NT2/D1 (cell line): ENCODE data around the gene ACO1.
A peak's percentile ranks its signal among the peaks of the same experiment; 100 is the strongest.

Source experiments
- DNase-seq: peaks from one replicate; pipeline ENCODE4 v3.0.0-alpha.2; 2011; ENCODE audit warnings: low read depth, low spot score
- H3K27me3 ChIP-seq: 2 replicates; pipeline ENCODE4 v1.6.0; 2011; ENCODE audit warnings: mild to moderate bottlenecking; ENCODE audit not compliant: insufficient read length, insufficient read depth
- H3K36me3 ChIP-seq: 2 replicates; pipeline ENCODE4 v1.6.1; 2011; ENCODE audit warnings: mild to moderate bottlenecking, low read length, mixed read lengths; ENCODE audit not compliant: insufficient read depth, insufficient read length
- H3K4me1 ChIP-seq: 2 replicates; pipeline ENCODE4 v1.5.1; 2011; ENCODE audit not compliant: insufficient read depth, insufficient read length
- H3K4me3 ChIP-seq: 2 replicates; pipeline ENCODE4 v1.5.1; 2011; ENCODE audit warnings: low read depth; ENCODE audit not compliant: insufficient read length
- H3K9ac ChIP-seq: 2 replicates; pipeline ENCODE4 v1.6.0; 2011; ENCODE audit warnings: low read depth; ENCODE audit not compliant: insufficient read length
- H3K9me3 ChIP-seq: 2 replicates; pipeline ENCODE4 v1.5.1; 2011; ENCODE audit warnings: mild to moderate bottlenecking, low read length; ENCODE audit not compliant: insufficient read depth
- SUZ12 ChIP-seq: IDR thresholded peaks from 2 replicates; pipeline ENCODE4 v1.6.1; 2011; ENCODE audit not compliant: insufficient read length, insufficient read depth; ENCODE audit errors: extremely low read depth
- YY1 ChIP-seq: IDR thresholded peaks from 2 replicates; pipeline ENCODE4 v1.6.1; 2011; ENCODE audit not compliant: insufficient read length, insufficient read depth
- ZNF274 ChIP-seq: IDR thresholded peaks from 2 replicates; pipeline ENCODE4 v1.6.1; 2011; ENCODE audit warnings: mild to moderate bottlenecking, low read depth, low read length

Gene ACO1

DNA sequence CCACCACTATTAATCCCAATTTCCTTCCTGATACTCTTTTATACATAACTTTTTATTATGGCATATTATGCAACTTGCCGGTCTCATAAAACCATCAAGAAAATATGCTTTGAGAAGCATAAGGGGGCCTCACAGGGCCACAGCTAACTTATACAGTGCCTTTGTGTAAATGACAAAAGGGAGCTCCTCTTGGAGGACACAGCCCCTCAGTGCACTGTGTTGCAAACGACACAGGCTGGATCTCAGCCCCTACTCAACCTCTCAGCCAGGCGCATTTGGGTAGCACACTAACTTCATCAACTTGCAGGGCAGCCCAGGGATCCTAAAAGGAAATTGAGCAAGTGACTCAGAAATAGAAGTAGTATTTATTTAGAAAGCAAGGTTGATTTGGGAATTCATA lies 106.2 kb downstream of the ACO1 start:
- Histone ChIP-seq H3K4me1 (no peaks in the 10 kb centered on the region), H3K27me3 (no peaks in the 10 kb centered on the region), H3K9me3 (no peaks in the 10 kb centered on the region), H3K9ac (no peak overlapping the region), H3K4me3 (no peak overlapping the region), H3K36me3 (peaks cover 19% of the 10 kb centered on the region)
- TF ChIP-seq YY1 (no peak), SUZ12 (no peak), ZNF274 (no peak)
- peak; percentile 22 for DNase-seq

DNA sequence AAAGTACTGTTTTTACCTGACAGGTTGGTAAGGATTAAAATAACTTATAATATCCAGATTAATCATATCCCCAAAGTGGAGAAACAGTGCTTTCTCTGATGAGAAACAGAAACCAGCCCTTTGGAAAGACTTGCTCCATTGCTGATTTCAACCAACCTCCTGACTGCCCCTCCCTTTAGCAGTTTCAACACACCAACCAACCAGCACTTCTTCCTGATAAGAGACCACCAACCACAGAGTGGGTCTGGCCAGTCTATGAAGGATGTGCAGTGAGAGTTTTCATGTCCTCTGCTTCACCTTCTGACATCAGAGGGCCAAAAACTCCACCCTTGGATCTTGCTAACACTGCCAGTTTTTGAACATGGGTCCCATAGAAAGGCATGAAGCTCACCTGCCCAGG lies 113.5 kb downstream of the ACO1 start:
- Histone ChIP-seq H3K4me3 (no peak overlapping the region), H3K9me3 (no peaks in the 10 kb centered on the region), H3K27me3 (no peaks in the 10 kb centered on the region), H3K9ac (no peak overlapping the region), H3K4me1 (no peaks in the 10 kb centered on the region), H3K36me3 (peaks cover 7% of the 10 kb centered on the region)
- DNase-seq, result no peak
- TF ChIP-seq YY1, result no peak
- no peak for TF ChIP-seq SUZ12
- no peak for TF ChIP-seq ZNF274

GRCh38 chr9:32500768-32501167 lies 116.3 kb downstream of the ACO1 start:
- Histone ChIP-seq H3K4me3 (no peak overlapping the region), H3K4me1 (no peaks in the 10 kb centered on the region), H3K9me3 (no peaks in the 10 kb centered on the region), H3K27me3 (no peaks in the 10 kb centered on the region), H3K36me3 (peaks cover 5% of the 10 kb centered on the region), H3K9ac (no peak overlapping the region)
- no peak for DNase-seq
- TF ChIP-seq YY1, result no peak

- Histone ChIP-seq H3K4me3 (no peak overlapping the region), H3K9ac (no peak overlapping the region), H3K27me3 (no peaks in the 10 kb centered on the region), H3K4me1 (no peaks in the 10 kb centered on the region), H3K9me3 (no peaks in the 10 kb centered on the region), H3K36me3 (peaks cover 5% of the 10 kb centered on the region)
- no peak for DNase-seq
- TF ChIP-seq ZNF274 (no peak), YY1 (no peak), SUZ12 (no peak)
These were observed 117.4 kb downstream of the ACO1 start for GRCh38 chr9:32501868-32502267.

DNA sequence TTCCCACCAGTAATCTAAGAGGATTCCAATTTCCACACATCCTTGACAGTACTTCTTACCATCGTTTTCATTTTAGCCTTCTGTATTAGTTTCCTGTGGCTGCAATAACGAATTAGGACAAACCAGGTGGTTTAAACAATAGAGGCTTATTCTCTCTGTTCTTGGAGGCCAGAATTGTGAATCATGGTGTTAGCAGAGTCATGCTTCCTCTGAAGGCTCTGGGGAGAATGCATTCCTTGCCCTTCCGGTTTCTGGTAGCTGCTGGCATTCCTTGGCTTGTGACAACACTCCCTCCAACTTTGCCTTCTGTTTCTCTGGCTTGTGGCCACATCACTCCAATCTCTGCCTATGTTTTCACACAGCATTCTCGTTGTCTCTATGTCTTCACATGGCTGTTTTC lies 118.0 kb downstream of the ACO1 start:
- no peak for DNase-seq
- peaks cover 5% of the 10 kb centered on the region for H3K36me3 ChIP-seq
- H3K4me1 ChIP-seq, result no peaks in the 10 kb centered on the region
- H3K9me3 ChIP-seq, result no peaks in the 10 kb centered on the region
- H3K27me3 ChIP-seq, result no peaks in the 10 kb centered on the region
- TF ChIP-seq ZNF274 (no peak), YY1 (no peak), SUZ12 (no peak)
- no peak overlapping the region for H3K9ac ChIP-seq
- H3K4me3 ChIP-seq, result no peak overlapping the region

DNA sequence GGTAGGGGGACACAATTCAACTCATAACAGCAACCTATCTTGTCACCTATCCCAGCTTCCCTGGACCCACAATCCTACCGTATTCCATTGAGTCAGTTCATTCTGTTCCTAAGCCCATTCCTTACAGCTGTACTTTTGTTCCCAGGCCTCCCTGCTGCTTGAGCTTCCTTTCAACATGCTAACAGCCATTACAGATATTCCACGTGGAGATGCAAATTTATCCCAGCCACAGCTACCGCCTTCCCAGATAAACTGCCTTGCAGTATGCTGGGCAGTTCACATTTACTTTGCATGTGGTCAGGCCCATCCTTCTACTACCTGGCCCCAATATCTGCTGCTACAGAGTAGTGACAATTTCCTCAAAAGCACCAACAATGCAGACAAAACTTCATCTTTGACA lies 118.6 kb downstream of the ACO1 start:
- H3K4me1 ChIP-seq, result no peaks in the 10 kb centered on the region
- H3K27me3 ChIP-seq, result no peaks in the 10 kb centered on the region
- no peak overlapping the region for H3K9ac ChIP-seq
- H3K36me3 ChIP-seq, result peaks cover 3% of the 10 kb centered on the region
- no peak overlapping the region for H3K4me3 ChIP-seq
- TF ChIP-seq ZNF274 (no peak), YY1 (no peak), SUZ12 (no peak)
- DNase-seq, result no peak
- H3K9me3 ChIP-seq, result no peaks in the 10 kb centered on the region
